SK-N-SH (cell line): ENCODE results near the gene C3orf22.

ENCODE experiments used
- CHD2 ChIP-seq: fragments of 150-350 bp; IDR thresholded peaks from 2 replicates; pipeline ENCODE4 v1.6.1; 2018; ENCODE audit warnings: low read length; ENCODE audit not compliant: partially characterized antibody
- CTCF ChIP-seq: fragments of 200-600 bp; sonication (generic); IDR thresholded peaks from 2 replicates; pipeline ENCODE4 v1.6.1; 2017; ENCODE audit warnings: antibody characterized with exemption, mild to moderate bottlenecking, moderate library complexity
- RXRA ChIP-seq: IDR thresholded peaks from 2 replicates; pipeline ENCODE4 v1.4.0; 2012; ENCODE audit warnings: low read depth, mild to moderate bottlenecking, borderline replicate concordance

- TF ChIP-seq CTCF (no peak), RXRA (no peak), CHD2 (no peak)
Measured at GRCh38 chr3:126501054-126501453, 57.7 kb downstream of the C3orf22 start.
